NCI-H748 treated with DMSO at 0.1 percent for 48 hours (cell line): Measurements from ENCODE around the gene BEST3.
"Not testable (repeated sequence)": the region's sequence is repeated elsewhere in the genome, so short reads cannot be mapped to it uniquely, and the experiment has no call there.

Experiments used
- DNase-seq: peaks from one replicate; lab custom pipeline; 2025; lab: John Stamatoyannopoulos, UW

BEST3 gene

DNA sequence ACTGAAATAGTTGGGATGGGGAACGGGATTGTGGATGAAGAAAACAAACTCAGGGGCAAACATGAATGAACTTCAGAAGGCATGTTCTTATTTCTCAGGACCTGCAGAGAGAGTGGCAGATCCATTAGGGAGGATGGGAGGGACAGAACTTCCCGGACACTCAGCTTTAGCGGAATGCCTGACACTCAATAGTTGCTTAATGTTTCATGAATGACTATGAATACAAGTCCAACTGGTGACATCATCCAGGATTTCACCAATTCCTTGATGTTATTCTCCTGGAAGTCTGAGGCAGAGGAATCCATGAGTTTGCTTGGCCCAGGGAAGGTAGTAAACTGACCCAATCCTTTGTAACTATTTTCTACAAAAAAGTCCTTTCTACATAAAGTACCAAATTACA lies 50.6 kb downstream of the BEST3 start:
- DNase-seq: no peak

DNA sequence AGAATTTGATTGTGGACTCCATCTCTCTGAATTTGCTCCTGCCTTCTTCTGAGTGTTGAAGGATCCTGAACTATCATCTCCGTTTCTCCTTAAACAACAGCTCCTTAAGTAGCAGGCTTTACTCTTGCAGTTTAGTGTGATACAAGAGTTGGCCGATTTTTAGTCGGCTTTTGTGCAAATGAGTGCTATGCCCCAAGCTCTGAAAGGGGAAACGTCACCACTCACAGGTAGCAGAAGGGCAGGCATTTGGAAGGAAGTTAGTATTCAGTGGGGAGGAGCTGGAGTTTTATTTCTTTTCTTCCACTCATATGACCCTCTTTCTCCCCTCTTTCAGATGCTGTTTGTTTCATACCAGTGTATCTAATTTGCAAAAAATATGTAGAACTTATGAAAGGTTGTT lies 51.9 kb downstream of the BEST3 start:
- DNase-seq: no peak

GRCh38 chr12:69645031-69645430 lies 54.1 kb downstream of the BEST3 start:
- DNase-seq: no peak

GRCh38 chr12:69644511-69644910 lies 54.6 kb downstream of the BEST3 start:
- DNase-seq: no peak

GRCh38 chr12:69642531-69642930 lies 56.6 kb downstream of the BEST3 start:
- no peak for DNase-seq

GRCh38 chr12:69641546-69641945 lies 57.6 kb downstream of the BEST3 start:
- no peak for DNase-seq

DNA sequence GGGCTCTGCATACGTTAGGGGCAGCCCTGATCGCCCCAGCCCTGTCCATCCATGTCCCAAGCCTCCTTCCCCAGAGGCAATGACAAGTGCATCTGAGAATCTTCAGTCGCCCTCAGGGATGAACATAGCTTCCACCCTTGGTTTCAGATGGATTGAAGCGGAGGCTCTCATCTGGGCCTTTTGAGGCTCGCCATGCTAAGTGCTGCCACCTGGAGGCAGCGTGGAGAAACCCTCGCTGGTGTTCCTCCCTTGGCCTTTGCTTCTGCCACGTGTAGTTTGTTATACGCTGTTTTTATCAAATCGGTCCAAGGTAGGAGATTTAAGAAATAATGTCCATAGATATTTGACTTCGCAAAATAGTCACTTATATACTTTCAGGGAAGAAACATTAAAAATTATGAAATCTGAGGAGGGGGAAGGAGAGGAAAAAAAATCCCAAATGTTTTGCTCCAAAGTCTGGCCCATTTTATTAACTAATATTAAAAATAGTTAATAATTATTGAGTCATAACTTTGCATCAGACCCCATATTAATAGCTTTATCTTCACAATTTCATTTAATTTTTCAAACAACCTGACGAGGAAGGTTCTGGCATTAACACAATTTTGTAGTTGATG lies 59.6 kb downstream of the BEST3 start:
- peak; percentile 13 for DNase-seq

- no peak for DNase-seq
Measured at GRCh38 chr12:69633061-69633460, 66.0 kb downstream of the BEST3 start.

DNA sequence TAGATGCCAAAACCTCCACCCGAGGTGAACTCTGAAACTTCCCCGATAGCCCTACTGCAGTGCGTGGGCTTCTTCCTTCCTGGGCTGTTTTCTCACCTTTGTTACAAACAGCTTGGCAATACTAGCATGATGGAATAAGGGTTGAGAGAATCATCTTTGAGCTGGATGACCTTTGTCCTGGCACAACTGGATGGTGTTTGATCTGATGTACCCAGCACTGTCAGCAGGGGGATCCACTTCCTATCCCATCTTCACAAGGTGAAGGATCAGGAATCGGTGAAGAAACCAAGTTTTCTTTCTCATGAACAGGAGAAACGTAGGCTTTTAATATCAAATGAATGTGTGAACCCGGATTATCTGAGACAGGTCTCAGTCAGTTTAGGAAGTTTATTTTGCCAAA lies 68.9 kb downstream of the BEST3 start:
- no peak for DNase-seq

DNA sequence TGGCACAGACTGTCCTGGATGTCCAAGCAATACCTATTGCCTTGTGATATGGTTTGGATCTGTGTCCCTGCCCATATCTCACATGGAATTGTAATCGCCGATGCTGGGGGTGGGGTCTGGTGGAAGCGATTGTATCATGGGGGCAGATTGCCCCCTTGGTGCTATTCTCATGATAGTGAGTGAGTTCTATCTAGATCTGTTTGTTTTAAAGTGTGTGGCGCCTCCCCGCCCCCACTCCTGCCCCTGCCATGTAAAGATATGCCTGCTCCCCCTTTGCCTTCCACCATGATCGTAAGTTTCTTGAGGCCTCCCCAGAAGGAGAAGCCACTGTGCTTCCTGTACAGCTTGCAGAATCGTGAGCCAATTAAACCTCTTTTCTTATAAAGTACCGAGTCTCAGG lies 71.6 kb downstream of the BEST3 start:
- no peak for DNase-seq

GRCh38 chr12:69623970-69624369 lies 75.1 kb downstream of the BEST3 start:
- DNase-seq: no peak

DNA sequence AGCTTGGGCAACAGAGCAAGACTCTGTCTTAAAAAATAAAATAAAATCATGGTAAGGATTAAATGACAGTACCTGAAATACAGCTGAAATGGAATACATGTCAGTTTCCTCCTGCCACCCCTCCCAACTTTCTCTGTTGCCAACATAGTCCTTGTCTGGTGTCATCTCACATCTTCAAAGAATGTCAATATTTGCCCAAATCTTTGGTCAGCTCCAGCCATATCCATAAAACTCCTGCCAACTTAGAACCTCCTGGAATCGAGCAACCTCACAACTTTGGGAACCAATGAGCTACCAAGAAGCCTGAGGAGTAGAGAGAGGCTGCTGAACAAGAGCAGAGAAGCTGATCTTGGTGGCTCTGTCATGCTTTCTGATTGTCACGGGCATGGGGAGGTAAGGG lies 77.6 kb downstream of the BEST3 start:
- DNase-seq: no peak

DNA sequence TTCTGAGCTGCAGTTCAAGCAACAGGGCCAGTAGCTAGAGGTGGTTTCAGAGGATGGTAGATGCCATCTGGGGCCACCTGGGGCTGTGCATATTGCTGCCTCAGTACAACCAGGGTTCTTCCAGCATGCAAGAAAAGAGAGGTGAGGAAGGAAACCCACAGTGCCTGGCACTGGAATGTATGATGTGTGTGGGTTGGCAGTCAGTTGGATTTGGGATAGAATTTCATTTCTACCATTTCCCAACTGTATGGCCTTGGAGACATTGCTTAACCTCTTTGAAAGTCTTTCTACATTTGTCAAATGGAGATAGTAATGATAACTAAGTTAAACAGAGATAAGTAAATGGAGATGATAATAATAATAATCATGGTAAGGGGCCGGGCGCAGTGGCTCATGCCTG lies 78.2 kb downstream of the BEST3 start:
- DNase-seq: no peak

DNA sequence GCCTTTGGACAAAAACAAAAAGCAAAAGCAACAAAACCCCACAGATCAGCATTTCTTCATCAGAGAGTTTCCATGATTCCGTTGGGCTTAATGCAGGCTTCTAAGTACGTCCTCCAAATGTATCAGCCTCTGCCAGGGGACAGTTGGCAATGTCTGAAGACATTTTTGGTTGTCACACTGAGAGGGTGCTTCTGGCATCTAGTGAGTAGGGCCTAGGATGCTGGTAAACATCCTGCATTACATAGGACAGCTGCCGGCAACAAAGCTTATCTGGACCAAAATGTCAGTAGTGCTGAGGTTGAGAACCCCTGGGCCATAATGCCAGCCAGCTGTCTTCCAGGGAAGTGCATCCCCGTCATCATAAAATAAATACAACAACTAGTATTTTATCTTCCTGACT lies 79.0 kb downstream of the BEST3 start:
- DNase-seq: no peak

- DNase-seq: no peak
Measured at GRCh38 chr12:69619050-69619449, 80.1 kb downstream of the BEST3 start.

DNA sequence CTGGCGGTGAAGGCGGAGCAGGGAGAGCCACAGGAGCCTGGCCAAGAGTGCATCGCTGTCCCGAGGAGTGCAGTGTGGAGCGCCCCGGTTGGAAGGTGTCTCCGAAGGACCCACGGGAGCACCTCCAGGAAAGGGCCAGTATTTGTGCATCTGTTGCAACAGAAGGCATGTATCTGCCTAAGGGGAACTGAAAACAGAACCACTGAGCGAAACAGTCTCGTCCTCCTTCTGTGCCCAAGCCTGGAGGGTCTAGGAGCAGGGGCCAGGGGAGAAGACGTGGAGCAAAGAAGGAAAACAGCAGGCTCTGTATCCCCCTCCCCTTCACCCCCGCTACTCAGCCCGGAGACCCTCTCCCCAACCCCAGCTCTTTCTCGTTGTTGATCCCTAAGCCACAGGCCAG lies 83.1 kb downstream of the BEST3 start:
- no peak for DNase-seq

- no peak for DNase-seq
Measured at GRCh38 chr12:69613351-69613750, 85.8 kb downstream of the BEST3 start.

DNA sequence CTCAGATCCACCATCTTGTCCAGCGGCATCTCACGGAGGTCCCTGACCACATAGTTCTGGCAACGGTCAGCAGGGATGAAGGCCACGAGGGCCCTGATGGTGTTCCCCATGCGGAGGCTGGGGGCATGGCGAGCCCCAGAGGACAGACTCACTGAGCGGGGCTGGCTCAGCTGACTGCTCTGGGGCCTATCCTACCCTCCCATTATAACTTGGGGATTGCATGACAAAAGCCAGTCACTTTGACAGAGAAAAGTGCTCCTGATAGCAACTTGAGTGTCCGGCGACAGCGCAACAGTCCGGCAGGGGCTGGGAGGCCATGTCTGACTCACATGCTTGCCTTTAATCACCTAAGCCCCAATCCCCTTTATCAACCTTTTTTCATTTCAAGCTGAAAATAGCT lies 88.4 kb downstream of the BEST3 start, which contains the start of gene LRRC10:
TSS of gene LRRC10 (minus strand) at position 179 of the 400 bp plus-strand sequence. CDS start at position 110, 69 bp downstream.
- no peak for DNase-seq

DNA sequence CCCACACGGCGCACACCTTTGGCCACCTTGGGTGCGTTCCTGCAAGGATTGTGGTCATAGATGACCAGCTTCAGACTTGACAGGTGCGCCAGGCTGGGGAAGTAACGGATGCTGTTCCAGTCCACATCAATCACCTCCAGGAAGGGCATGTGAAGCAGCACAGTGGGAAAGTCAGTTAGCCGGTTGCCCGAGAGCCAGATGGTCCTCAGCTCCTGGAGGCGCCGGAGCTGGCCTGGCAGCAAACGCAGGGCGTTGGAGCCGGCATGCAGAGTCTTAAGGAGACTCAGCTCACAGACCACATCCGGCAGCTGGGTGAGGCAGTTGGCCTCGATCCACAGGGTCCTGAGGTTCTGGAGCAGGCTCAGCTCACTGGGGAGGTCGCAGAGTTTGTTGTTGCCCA lies 89.0 kb downstream of the BEST3 start:
- no peak for DNase-seq

GRCh38 chr12:69608114-69608513 lies 91.0 kb downstream of the BEST3 start:
- no peak for DNase-seq

GRCh38 chr12:69604275-69604674 lies 94.8 kb downstream of the BEST3 start:
- DNase-seq: not testable (repeated sequence)
